GM19240 (cell line): ENCODE measurements around the gene FAM187B.
A peak's percentile ranks its signal among the peaks of the same experiment; 100 is the strongest.
"Not testable (repeated sequence)": the region's sequence is repeated elsewhere in the genome, so short reads cannot be mapped to it uniquely, and the experiment has no call there.

ENCODE experiments used
- DNase-seq: peaks from one replicate; pipeline ENCODE4 v3.0.0; 2011; ENCODE audit warnings: low spot score; ENCODE audit not compliant: insufficient read length

The FAM187B gene

DNA sequence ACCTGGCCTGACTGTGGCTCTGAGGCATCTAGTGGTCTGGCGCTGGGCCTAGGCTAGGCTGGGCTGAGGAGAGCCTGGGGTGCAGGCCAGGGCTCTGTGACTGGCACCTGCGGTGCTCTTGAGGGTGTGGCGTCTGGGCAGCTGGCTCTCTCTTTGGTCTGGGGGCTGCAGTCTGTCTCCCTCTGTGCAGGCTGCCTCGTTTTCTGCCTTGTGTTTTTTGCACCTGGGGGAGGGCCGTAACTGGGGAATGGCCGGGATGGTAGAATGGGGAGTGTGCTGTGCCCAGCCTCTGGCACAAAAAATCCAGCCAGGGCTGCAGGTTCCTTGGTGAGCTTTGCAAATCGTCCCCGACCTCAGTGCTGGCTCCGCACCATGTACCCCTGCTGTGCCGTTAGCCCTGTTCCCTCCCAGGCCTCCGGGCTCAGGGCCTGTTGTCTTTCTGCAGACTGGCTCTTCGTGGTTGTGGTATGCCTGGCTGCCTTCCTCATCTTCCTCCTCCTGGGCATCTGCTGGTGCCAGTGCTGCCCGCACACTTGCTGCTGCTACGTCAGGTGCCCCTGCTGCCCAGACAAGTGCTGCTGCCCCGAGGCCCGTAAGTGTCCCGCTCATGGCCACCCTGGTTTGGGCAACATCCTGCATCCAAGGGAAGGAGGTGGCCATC, 33.7 kb upstream of the FAM187B start:
- DNase-seq: no peak

- DNase-seq: no peak
Observed at GRCh38 chr19:35261356-35262100, 33.0 kb upstream of the FAM187B start.

- DNase-seq: no peak
Observed at GRCh38 chr19:35260694-35261304, 32.3 kb upstream of the FAM187B start.

DNA sequence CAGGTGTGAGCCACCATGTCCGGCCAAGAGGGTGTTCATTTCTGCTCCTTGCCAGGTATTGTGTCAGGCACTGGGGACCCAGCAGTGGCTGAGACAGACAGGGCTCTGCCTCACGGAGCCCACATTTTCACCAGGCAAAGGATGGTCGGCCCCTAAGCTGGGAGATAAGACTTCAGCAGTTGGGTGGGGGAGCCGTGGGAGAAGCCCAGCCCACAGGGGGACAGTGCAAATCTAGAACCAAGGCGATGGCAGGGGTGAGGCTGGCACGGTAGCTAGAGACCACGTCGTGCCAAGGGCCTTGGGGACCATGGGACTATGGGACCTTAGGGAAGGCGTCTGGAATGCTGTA, 28.5 kb upstream of the FAM187B start:
- no peak for DNase-seq

DNA sequence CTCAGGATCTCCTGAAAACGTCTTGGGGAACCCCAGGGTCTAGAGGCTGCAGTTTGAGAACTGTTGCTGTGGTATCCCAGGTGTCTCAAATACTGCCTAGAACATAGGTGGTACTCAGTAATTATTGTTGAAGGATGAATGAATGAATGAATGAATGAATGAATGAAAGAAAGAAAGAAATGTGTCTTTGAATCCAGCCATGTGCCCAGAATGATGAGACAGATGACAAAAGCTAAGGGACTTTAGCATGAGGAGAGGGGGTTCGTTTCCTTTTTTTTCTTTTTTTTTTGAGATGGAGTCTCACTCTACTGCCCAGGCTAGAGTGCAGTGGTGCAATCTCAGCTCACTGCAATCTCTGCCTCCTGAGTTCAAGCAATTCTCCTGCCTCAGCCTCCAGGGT, 28.0 kb upstream of the FAM187B start:
- DNase-seq: no peak

DNA sequence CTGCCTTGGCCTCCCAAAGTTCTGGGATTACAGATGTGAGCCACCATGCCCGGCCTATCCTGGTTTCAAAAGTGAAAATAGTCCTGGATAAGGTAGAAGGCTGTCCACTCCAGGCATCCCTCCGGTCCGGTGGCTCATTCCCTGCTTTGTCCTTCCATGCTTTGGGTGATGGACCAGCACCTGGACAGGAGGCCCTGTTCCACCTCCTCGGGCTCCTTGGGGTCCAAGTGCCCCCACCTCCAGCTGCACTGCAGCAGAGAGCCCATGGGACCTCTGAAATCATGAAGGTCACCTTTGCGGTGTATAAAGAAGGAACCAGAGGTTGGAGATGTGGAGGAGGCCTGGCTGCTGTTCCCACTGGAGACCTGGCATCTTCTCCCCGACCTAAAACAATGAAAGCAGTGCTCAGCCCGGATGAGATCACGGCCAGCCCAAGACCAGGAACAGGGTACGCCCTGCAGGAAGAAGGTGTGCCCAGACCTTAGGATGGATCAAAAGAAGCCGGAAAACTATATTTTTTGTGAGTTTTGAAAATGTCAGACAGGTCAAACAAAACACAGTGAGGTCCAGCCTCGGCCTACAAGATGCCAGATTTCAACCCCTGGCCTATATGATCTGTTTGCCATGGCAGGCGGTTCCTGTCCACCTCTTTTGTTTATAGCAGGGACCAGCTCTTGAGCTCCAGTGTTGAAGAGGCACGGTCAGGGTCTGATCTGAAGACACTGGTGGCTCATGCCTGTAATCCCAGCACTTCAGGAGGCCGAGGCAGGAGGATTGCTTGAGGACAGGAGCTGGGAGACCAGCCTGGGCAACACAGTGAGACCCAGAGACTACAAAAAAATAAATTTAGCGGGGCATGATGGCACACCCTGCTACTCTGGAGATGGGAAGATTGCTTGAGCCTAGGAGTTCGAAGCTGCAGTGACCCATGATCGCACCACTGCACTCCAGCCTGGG, 26.1 kb upstream of the FAM187B start:
- no peak for DNase-seq

- no peak for DNase-seq
Observed at GRCh38 chr19:35253316-35254286, 25.1 kb upstream of the FAM187B start.

GRCh38 chr19:35251456-35251855, 22.9 kb upstream of the FAM187B start:
- DNase-seq: no peak

- no peak for DNase-seq
Observed at GRCh38 chr19:35249848-35250711, 21.5 kb upstream of the FAM187B start.

GRCh38 chr19:35249146-35249847, 20.8 kb upstream of the FAM187B start:
- no peak for DNase-seq

- DNase-seq: peak; percentile 71
Observed at GRCh38 chr19:35248310-35249145, 20.0 kb upstream of the FAM187B start, which contains the start of gene LSR. LSR (plus strand) TSS chr19:35249002; CDS start chr19:35249023, 21 bp downstream.

GRCh38 chr19:35247526-35248309, 19.2 kb upstream of the FAM187B start:
- DNase-seq: peak; percentile 43

DNA sequence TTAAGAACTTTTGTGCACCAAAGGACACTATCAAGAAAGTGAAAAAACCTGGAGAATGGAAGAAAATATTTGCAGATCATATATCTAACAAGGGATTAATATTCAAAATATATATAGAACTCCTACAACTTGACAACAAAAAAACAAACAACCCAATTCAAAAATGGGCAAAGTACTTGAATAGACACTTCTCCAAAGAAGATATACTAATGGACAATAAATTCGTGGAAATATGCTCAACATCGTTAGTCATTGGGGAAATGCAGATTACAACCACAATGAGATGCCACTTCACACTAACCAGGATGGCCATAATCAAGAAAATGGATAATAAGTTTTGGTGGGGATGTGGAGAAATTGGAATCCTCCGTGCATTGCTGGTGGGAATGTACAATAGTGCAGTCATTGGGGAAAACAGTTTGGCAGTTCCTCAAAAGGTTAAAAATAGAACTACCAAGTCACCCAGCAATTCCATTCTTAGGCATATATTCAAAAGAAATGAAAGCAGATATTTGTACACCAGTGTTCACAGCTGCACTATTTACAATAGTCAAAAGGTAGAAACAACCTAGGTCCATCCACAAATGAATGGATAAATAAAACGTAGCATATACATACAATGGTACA, 18.0 kb upstream of the FAM187B start:
- no peak for DNase-seq

- no peak for DNase-seq
Observed at GRCh38 chr19:35241417-35241816, 12.9 kb upstream of the FAM187B start.

DNA sequence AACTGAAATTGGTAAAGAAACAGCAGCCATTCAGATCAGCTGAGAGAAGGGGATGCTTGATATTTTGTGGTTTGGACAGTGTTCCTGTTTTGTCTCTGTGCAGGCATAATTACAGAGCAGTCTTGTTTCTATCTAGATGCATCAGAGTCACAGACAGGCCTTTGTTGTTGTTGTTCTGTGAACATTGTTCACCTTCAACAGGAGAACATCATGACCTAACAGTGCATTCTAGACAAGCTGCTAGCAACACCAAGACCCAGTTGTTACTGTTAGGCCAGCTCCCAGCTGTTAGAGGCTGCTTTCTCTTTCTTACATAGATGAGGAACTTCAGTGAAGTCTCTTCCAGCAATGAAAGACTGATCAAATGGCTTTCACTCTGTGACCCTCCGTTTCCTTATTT, 11.8 kb upstream of the FAM187B start:
- no peak for DNase-seq

DNA sequence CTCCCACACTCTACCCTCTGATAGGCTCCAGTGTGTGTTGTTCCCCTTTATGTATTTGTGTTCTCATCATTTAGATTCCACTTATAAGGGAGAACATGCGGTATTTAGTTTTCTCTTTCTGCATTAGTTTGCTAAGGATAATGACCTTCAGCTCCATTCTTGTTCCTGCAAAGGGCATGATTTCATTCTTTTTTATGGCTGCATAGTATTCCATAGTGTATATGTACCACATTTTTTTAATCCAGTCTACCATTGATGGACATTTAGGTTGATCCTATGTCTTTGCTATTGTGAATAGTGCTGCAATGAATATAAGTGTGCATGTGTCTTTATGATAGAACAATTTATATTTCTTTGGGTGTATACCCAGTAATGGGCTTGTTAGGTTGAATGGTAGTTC, 11.1 kb upstream of the FAM187B start:
- DNase-seq: not testable (repeated sequence)
